ENCODE measurements around the gene DOHH. TPM values are rescaled to one million over a fixed set of nuclear protein-coding genes. Genes with fewer than 3 reads are reported as not detected.

Gene DOHH
- total RNA-seq, 1 donor: 1.4 TPM

DNA sequence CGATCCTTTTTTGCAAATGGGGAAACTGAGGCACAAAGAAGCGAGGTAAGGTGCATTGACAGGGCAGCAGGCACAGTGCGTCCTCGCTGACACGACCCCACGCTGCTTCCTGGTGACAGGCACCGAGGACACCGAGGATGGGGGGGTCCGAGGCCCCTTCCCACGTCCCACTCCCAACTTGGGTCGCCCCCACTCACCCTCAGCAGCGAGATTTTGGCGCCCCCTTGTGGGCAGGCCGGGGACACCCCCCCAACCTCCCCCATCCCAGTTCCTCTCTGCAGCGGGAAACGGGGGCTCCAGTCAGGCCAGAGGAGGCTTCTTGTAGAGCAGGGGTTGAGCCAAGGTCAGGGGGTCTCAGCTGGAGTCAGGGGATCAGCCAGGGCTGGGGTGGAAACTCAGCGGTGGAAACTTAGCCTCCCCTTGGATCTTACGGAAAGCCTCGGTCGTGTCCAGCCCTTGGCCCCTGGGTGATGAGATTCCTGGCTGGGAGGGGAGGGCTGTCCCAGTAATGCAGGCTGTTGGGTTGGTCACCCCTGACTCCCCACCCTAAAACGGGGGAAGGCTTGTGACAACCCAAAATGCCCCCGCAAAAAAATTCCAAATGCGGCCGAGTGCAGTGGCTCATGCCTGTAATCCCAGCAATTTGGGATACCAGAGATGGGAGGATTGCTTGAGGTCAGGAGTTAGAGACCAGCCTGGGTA is 28.4 kb downstream of the DOHH start:
- Histone ChIP-seq H3K27me3 (ENCODE audit: insufficient read depth, low read length) (no peaks in the 10 kb centered on the region), H3K9me3 (ENCODE audit: low read depth, low read length) (no peaks in the 10 kb centered on the region), H3K4me3 (ENCODE audit: low read length) (no peak overlapping the region), H3K4me1 (ENCODE audit: insufficient read depth, low read length) (no peaks in the 10 kb centered on the region)

DNA sequence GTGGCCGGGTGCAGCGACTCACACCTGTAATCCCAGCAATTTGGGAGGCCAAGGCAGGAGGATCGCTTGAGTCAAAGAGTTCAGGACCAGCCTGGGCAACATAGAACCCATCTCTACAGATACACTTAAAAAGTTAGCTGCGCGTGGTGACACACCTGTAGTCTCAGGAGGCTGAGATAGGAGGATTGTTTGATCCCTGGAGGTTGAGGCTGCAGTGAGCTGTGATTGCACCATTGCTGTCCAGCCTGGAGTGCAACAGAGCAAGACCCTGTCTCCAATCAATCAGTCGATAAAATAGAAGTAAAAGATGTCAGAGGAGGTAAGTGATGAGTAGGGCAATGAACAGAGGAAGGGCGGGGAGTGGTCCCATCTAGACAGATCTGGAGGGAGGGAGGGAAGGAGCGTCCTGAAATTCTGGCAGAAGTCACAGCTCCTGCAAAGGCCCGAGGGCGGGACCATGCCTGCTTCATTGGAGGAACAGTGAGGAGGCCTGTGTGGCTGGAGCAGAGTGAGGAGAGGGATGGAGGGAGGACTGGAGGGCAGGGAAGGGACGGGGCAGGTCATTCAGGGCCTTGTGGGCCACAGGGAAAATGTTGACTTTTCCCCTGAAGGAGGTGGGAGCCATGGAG is 29.9 kb downstream of the DOHH start:
- Histone ChIP-seq H3K9me3 (ENCODE audit: low read depth, low read length) (no peaks in the 10 kb centered on the region), H3K27me3 (ENCODE audit: insufficient read depth, low read length) (no peaks in the 10 kb centered on the region), H3K4me3 (ENCODE audit: low read length) (no peak overlapping the region), H3K4me1 (ENCODE audit: insufficient read depth, low read length) (no peaks in the 10 kb centered on the region)

DNA sequence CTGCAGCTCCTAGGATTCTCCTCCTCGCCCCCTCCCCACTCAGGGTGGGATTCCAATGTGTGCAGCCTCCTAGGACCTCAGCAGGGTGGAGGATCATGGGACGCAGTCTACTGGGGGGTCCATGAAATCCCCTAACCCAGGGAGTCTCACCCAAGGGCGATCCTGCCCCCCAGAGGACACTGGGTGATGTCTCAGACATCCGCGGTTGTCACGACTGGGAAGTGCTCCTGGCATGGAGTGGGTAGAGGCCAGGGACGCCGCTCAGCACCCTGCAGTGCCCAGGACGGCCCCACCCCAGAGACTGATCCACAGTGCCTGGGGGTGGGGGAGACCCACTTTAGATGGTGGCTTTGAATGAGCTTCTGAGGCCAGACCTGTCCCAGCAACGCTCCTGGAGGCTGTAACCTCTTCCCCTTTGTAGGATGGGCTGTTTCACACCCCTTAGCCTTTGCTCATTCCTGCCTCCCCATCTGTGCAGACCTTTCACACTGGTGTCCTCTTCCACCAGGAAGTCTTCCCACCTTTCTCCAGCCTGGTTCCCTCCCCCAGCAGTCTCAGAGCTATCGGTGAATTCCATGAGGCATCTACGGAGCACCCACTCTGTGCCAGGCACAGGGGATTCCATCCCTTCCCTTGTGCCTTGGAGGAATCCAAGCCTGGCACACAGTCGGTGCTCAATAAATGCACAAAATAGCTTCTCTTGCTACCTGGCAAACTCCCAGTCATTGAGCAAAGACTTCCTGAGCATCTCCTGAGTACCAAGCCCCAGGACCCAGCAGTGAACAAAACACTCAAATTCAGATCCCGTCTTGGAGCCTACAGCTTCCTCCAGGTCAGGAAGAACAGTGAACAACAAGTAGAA is 30.6 kb downstream of the DOHH start:
- no peaks in the 10 kb centered on the region for H3K9me3 ChIP-seq (ENCODE audit: low read depth, low read length)
- no peaks in the 10 kb centered on the region for H3K4me1 ChIP-seq (ENCODE audit: insufficient read depth, low read length)
- no peak overlapping the region for H3K4me3 ChIP-seq (ENCODE audit: low read length)
- no peaks in the 10 kb centered on the region for H3K27me3 ChIP-seq (ENCODE audit: insufficient read depth, low read length)

DNA sequence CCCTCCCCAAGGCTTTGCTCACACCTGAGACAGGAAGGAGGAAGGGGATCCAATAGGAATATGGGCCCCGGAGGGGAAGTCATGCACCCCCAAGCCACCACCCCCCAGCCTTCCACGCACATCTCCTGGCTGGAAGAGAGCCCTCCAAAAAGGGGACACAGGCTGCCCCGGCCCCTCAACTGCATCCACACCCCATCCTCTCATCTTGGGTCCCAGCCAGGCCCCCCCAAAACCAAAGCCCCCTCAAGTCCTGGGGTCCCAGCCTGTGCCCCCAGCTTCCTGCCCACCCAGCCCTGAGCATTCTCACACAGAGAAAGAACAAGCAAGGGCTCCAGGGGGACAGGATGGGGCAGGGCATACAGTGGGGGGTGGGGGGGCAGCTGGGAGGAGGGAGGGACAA is 32.3 kb downstream of the DOHH start:
- Histone ChIP-seq H3K9me3 (ENCODE audit: low read depth, low read length) (no peaks in the 10 kb centered on the region), H3K4me1 (ENCODE audit: insufficient read depth, low read length) (no peaks in the 10 kb centered on the region), H3K4me3 (ENCODE audit: low read length) (no peak overlapping the region), H3K27me3 (ENCODE audit: insufficient read depth, low read length) (no peaks in the 10 kb centered on the region)

DNA sequence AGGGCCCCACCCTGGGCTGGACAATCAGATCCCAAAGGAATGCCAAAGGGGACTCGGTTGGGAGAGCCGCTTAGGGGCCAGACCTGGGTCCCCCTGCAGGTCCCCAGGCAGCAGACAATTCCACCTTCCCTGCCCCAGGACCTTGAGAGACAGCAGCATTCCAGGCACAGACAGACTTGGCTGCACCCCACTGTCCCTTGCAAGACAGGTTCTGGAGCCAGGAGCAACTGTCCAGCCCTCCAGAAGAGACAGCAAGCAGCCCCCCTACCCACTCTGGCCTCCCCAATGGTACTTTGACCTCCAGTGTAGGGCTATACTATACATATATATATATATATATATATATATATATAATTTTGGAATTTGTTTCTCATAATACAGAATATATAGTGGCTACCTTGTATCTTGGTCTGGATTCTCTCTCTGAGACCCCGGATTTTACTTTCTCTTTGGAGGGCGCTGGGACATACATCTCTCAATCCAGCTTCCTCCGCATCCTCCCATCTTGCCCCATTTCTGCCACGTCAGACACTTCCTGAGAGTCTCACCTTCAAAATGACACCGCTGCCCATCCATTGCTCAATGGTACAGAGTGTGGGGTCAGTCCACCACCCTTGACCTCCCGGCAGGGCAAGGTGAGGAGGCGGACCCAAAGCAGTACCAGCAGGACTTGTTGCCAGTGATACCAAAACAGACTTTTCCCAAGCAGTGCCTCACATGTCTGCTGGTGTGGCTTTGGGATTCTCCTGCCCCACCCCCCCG is 32.9 kb downstream of the DOHH start:
- no peak overlapping the region for H3K4me3 ChIP-seq (ENCODE audit: low read length)
- H3K4me1 ChIP-seq (ENCODE audit: insufficient read depth, low read length): no peaks in the 10 kb centered on the region
- no peaks in the 10 kb centered on the region for H3K27me3 ChIP-seq (ENCODE audit: insufficient read depth, low read length)
- H3K9me3 ChIP-seq (ENCODE audit: low read depth, low read length): no peaks in the 10 kb centered on the region

DNA sequence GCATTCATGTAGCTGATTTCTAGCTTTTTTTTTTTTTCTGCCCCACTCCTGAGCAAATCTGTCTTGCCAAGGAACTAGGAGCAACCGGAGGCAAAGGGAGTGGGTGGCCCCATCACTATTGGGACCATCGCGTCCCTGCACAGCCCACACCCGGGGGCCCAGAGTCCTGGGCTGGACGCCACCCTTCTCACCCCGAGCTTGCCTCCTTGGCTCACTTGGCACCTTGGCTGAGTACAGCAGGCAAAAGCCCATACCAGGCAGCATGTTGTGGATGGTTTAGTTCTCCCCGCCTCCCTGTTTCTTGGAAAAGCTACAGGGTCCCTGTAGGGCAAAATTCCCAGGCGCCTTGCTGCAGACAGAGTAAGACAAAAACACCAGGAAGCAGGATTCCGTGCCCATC is 33.8 kb downstream of the DOHH start:
- Histone ChIP-seq H3K27me3 (ENCODE audit: insufficient read depth, low read length) (no peaks in the 10 kb centered on the region), H3K4me1 (ENCODE audit: insufficient read depth, low read length) (no peaks in the 10 kb centered on the region), H3K9me3 (ENCODE audit: low read depth, low read length) (no peaks in the 10 kb centered on the region), H3K4me3 (ENCODE audit: low read length) (no peak overlapping the region)

DNA sequence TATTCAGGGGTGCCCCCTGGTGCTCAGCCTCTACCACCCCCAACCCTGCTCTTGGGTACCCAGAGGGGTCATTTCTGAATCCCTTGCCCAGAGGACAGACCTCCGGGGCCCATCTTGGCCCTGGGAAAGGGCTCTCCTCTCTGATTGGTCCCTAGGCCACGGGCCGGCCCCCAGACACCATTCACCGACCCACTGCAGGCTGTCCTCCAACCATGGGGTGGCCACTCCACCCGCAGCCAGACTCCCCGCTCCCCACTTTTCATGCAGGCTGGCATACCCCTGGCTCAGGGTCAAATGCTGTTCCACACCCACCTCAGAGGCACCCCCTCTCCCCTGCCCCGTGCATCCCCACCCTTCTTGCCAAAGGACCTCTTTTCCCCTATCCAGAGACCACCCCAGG is 34.9 kb downstream of the DOHH start:
- Histone ChIP-seq H3K9me3 (ENCODE audit: low read depth, low read length) (no peaks in the 10 kb centered on the region), H3K27me3 (ENCODE audit: insufficient read depth, low read length) (no peaks in the 10 kb centered on the region), H3K4me1 (ENCODE audit: insufficient read depth, low read length) (no peaks in the 10 kb centered on the region), H3K4me3 (ENCODE audit: low read length) (no peak overlapping the region)

DNA sequence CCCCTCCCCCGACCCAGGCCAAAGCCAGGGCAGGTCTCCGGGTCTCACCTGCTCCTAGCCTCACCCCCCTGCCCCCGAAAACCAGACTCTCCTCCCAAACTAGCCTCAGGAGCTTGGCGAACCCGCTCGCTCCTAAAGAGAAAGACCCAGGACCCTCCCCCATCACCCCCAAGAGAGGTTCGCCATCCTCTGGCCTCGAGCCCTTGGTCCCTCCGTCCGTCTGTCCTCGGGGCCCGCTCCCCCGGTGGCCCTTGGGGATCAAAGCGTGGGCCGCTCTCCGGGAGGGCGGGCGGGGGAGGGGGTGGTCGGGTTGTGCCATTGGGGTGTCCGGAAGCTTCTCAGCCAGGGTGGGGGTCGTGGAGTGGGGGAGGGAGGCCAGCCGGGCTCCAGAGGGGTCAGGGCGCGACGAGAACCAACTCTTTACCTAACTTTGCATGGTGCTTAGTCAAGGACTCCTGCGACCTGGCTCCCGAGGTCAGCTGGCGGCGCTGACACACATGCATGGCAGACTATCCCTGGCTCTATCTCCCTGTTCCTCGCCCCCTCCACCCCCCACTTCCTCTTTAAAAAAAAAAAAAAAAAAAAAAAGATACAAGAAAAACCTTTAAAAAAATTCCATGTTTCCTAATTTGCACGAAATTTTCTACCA is 35.8 kb downstream of the DOHH start:
- Histone ChIP-seq H3K9me3 (ENCODE audit: low read depth, low read length) (no peaks in the 10 kb centered on the region), H3K4me1 (ENCODE audit: insufficient read depth, low read length) (no peaks in the 10 kb centered on the region), H3K4me3 (ENCODE audit: low read length) (no peak overlapping the region), H3K27me3 (ENCODE audit: insufficient read depth, low read length) (no peaks in the 10 kb centered on the region)

DNA sequence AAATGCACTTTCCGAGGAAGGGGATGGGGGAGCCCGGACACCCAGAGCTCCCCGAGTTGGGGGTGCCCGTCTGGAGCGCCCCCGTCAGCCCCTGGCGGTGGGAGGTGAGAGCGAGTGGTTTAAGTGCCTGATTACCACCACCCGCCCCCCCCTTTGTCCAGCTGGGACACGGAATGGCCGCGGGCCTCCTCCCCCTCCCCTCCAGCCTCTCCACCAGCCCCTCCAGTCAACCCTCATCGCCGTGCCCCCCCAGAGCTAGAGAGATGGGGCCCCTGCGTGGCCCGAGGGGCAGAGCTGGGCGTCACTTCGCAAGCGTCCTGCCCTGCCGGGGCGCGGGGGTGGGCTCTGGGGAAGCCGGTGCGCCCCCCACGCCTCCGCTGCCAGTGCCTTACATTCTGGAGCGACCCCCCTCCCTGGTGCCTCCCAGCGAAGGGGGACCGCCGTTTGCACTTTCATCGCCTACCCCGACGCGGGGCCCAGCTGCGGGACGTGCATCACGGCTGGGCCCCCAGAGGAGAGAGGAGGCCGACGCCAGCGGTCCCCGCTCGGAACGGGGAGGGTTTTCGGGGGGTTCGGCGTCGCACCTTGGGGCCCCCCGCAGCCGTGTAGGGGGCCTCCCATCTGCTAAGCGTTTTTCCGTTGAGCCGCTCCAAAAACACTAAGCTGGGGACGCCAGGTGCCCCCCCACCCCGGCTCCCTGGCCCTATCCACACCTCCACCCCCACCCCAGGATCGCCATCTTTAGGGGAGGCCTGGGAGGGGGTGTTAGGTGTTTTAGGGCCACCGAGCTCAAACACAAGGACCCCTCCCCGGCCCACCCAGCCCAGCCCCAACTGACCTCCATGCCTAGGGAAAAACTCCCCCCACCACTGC is 36.5 kb downstream of the DOHH start:
- H3K4me3 ChIP-seq (ENCODE audit: low read length): no peak overlapping the region

DNA sequence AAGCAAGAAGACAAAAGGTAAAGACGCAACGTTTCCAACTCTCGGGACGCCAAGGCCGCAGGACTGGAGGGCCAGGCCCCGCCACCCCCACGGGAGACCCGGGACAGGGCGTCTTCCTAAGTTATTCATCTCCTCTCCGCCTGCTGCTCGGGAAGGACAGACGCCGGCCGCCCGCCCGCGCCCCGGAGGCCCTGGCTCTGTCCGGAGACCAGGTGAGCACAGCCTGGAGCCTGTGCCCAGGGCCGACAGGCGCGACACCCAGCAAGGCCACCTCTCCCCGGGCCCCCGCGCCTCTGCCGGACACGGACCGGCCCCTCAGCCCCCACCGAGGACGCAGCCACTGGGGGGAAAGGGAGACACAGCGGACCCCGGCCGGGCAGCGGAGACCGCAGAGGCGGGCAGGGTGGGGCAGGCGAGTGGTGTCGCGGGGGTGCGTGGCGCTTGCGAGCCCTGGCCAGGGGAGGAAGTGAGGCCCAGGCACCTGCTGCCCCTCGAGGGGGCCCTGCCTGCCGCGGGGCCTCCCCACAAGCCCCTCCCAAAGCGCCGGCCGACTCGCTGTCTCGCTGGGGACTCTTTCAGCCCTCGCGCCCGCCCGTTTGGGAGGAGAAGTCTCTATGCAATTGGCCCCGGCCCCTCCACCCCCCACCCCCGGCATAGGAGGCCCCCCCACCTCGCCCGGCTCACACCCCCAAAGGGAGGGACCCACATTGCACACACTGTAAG is 37.3 kb downstream of the DOHH start:
- no peaks in the 10 kb centered on the region for H3K4me1 ChIP-seq (ENCODE audit: insufficient read depth, low read length)
- no peak overlapping the region for H3K4me3 ChIP-seq (ENCODE audit: low read length)
- no peaks in the 10 kb centered on the region for H3K9me3 ChIP-seq (ENCODE audit: low read depth, low read length)
- H3K27me3 ChIP-seq (ENCODE audit: insufficient read depth, low read length): no peaks in the 10 kb centered on the region

More for the DNA sequence above, 36.5 kb downstream of the DOHH start:
- Histone ChIP-seq H3K27me3 (ENCODE audit: insufficient read depth, low read length) (no peaks in the 10 kb centered on the region), H3K9me3 (ENCODE audit: low read depth, low read length) (no peaks in the 10 kb centered on the region), H3K4me1 (ENCODE audit: insufficient read depth, low read length) (no peaks in the 10 kb centered on the region)

DNA sequence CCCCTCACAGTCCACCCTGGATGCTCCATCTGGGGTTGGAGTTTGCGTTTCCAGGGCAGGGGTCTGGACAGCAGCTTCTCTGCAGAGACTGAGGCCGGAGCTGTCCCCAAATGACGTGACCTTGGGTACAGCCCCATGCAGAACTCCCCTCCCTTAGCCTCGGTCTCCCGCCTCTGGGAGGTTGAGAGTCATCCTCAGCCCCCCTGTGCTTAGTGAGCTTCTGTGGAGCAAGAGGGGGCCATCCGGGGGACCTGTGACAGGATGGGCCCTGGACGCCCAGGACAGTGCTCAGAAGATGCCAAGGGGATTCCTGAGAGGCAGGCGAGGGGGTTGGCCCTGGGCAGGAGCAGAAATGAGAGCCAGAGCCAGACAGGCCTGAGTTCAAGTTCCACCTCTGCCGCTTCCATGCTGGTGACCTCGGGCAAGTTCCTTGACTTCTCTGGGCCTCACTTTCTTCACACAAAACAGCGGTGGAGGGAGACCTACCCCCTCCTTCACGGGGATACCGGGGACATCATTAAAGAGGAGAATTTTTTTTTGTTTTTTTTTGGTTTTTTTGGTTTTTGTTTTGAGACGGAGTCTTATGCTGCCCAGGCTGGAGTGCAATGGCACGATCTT is 40.4 kb downstream of the DOHH start:
- Histone ChIP-seq H3K27me3 (ENCODE audit: insufficient read depth, low read length) (no peaks in the 10 kb centered on the region), H3K4me3 (ENCODE audit: low read length) (no peak overlapping the region), H3K9me3 (ENCODE audit: low read depth, low read length) (no peaks in the 10 kb centered on the region), H3K4me1 (ENCODE audit: insufficient read depth, low read length) (no peaks in the 10 kb centered on the region)

DNA sequence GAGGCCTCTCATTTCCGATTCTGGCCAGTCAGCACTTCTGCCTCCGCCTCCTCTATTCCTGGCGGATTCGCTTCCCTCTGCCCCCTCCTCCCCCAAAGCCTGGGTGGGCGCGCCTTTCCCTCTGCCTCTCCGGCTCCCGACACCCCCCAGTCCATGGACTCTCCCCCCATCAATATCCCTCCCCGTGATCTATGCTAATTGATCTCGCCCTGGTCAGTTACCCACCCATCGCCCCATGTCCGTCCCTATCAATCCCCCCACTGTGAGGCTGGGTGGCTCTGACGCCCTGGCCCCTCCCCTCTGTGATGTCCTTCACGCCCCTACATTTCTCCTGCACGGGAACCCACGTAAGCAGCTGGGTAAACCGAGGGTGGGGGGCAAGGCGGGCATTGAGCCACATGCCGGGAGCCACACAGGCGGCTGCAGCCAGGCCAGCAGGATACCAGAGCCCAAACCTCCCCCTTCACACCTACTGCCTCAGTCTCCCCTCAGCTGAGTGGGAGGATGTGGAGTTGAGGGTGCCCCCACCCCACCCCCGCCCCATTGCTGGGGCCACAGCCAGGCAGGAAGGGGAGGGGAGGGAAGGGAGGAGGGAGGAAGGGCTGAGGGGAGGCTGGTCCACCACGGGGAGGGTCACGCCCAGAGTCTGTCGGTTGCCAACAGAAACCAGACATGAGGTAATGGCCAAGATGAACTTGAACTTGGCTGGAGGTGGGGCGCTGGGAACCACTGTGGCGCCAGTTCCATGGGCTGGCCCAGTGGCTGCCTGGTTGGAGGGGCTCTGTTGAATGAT is 41.2 kb downstream of the DOHH start:
- Histone ChIP-seq H3K27me3 (ENCODE audit: insufficient read depth, low read length) (no peaks in the 10 kb centered on the region), H3K9me3 (ENCODE audit: low read depth, low read length) (no peaks in the 10 kb centered on the region), H3K4me3 (ENCODE audit: low read length) (no peak overlapping the region), H3K4me1 (ENCODE audit: insufficient read depth, low read length) (no peaks in the 10 kb centered on the region)

All from mononuclear cell (primary cell).